Measurements from ENCODE around the gene CNDP2.

GRCh38 chr18:74522635-74523548 is 26.7 kb downstream of the CNDP2 start:
- TF ChIP-seq HDGF (IDR thresholded peaks at IDR 0.05; ENCODE audit: borderline replicate concordance) (no peak), SUZ12 (IDR thresholded peaks at IDR 0.05) (no peak), BHLHE40 (IDR thresholded peaks at IDR 0.05; ENCODE audit: borderline replicate concordance) (no peak), NFRKB (IDR thresholded peaks at IDR 0.05) (no peak), FOXM1 (IDR thresholded peaks at IDR 0.05; ENCODE audit: borderline replicate concordance) (no peak), FOXK2 (IDR thresholded peaks at IDR 0.05) (no peak), TARDBP (IDR thresholded peaks at IDR 0.05) (no peak), ZNF384 (IDR thresholded peaks at IDR 0.05) (no peak)
